GM18868 (cell line): ENCODE results near the gene SMIM9.

ENCODE experiments used
- ATAC-seq: cut with Tn5 transposase; IDR thresholded peaks from one replicate; pipeline ENCODE4 v1.9.1; 2021; ENCODE audit warnings: mild to moderate bottlenecking, moderate library complexity; ENCODE audit not compliant: unreplicated experiment

Gene SMIM9

DNA sequence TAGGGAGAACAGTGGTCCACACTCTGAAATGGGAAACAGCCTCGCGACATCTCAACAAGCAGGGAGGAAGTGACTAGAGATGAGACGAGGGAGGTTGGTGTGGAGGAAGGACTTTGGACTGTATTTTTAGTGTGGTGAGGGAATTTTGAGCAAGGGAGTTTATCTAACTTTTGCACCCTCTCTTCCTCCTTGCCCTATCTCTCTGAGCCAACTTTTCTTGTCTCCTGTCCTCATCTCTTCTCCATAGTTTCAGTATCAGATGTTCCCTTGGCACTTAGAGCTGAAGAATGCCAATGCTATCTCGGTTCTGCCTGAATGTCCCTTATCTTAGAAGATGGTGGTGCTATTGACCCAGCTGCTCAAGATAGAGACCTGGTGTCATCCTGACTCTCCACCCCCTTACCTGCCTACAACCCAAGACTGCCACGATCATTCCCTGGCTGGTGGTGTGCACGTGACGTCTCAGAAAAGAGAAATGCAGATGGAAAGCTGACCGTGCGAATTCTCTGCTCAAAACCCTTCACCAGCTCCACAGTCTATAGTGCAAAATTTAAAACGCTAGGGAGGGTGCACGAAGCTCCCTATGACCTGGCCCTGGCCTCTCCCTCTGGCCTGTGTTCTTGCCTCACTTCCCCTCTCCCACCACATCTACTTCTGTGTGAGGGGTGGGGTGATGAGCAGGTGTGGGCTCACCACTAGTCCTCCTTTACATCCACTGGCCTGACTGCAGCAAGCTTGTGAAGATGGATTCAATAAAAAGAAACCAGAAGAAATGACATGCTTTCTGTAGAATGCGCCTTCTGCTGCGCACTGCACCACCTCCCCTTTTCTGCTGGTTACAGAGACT lies 50.1 kb downstream of the SMIM9 start:
- ATAC-seq = no peak

- ATAC-seq = no peak
Observed at GRCh38 chrX:154780968-154781367, 53.5 kb downstream of the SMIM9 start.

GRCh38 chrX:154779261-154779660 lies 55.2 kb downstream of the SMIM9 start:
- no peak for ATAC-seq

DNA sequence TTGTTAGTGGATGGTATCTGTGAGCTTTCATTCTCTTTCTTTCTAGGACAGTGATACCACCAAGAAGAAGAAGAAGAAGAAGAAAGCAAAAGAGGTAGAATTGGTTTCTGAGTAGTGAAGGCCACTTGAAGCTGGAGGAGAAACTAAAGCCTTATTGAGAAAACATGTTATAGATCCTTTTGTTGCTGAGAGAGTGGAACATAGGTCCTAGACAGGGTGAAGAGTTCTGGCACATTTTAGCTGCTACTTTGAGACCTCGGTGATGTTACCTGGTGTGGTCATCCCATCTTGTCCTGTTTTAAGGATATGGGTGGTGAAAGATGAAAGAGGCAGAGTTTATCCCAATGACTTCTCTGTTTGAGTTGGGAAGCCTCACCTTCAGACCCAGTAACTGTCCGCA lies 57.7 kb downstream of the SMIM9 start:
- ATAC-seq = no peak

DNA sequence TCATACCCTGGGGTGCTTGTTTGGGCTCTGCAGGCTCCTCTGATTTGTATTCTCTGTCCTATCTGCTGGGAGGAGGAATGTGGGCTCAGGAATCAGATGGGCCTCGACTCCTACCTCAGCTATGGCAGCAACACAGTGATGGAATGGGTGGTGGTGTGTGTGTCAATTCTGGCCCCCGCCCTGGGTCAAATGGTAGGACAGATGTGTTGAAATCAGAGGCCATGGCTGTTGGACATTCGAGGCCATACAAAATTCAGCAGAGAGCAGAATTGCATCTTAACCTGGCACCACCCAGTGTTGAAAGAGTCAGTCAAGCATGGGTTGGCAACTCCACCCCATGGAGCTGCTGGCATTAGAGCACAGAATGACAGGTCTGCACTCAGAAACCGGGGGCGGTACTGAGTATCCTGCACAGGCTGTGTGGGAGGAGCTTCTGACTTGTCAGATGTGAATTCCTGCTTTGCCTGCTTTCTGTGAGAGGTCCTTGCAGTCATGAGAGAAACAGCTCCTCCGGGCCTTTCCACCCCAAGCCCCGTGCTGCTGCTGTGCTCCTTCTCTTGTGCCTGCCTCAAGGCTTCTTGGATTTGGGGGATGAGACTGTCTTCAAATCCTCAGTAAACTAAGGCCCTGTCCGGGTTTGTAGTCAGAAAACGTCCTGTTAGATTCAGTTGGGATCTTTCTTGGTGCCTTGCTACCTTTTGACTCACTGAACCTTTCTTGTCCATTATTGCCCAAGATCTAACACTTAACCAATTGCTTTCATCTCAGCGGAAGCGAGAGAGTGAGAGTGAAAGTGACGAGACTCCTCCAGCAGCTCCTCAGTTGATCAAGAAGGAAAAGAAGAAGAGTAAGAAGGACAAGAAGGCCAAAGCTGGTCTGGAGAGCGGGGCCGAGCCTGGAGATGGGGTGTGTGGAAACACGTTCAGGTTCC lies 58.8 kb downstream of the SMIM9 start:
- ATAC-seq = no peak

GRCh38 chrX:154774622-154775021 lies 59.8 kb downstream of the SMIM9 start:
- ATAC-seq = no peak
